ENCODE measurements around the gene LRBA. TPM values are rescaled to one million over a fixed set of nuclear protein-coding genes. Genes with fewer than 3 reads are reported as not detected.
A peak's percentile ranks its signal among the peaks of the same experiment; 100 is the strongest.

LRBA gene
- total RNA-seq, 1 donor from 2014 or later, result 46.2 TPM

DNA sequence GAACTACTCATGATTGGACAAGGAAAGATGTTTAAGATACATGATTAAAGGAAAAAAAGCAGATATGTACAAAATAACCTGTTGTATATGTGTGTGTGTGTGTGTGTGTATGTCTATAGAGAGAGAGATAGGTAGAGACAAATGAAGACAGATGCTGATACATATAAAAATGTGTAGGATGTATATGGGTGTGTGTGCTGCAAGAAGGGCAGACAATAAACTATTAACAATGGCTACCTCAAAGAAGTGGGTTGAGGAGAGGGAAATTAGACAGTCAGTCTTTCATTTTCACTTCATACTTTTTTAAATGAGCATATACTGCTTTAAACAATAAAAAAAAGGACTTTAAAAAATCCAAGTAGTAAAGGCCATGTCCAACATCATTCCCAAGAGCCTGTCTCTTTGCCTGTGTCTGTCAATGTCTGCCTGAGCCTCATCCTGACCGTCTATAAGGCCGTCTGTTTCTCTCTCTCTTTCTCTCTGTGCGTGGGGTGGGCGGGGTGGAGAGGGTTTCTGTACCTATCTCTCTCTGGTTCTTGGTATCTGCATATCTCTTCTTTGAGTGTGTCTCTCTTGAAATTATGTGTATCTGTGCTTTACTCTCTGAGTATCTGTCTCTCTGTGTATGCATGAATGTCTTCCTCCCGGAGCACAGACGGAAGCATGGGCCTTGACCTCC is 62.8 kb downstream of the LRBA start:
- H3K9me3 ChIP-seq, result no peaks in the 10 kb centered on the region

GRCh38 chr4:150950657-150951288 is 64.3 kb downstream of the LRBA start:
- intact Hi-C loops (cut with DNase I), result no loop called here
- peaks cover 14% of the 10 kb centered on the region for H3K4me1 ChIP-seq
- H3K4me3 ChIP-seq, result no peak overlapping the region
- H3K27ac ChIP-seq, result no peak overlapping the region
- no peaks in the 10 kb centered on the region for H3K36me3 ChIP-seq
- no peaks in the 10 kb centered on the region for H3K9me3 ChIP-seq
- DNase-seq (no peak), ATAC-seq (peak in 1 of 2 donors; percentile 50)
- no peak for TF ChIP-seq CTCF (IDR thresholded peaks at IDR 0.05)
- H3K27me3 ChIP-seq (ENCODE audit: low read depth), result no peaks in the 10 kb centered on the region

More for the DNA sequence above, 62.8 kb downstream of the LRBA start:
- intact Hi-C loops (cut with DNase I), result no loop called here
- Histone ChIP-seq H3K4me1 (peaks cover 14% of the 10 kb centered on the region), H3K36me3 (no peaks in the 10 kb centered on the region), H3K27me3 (ENCODE audit: low read depth) (no peaks in the 10 kb centered on the region), H3K27ac (no peak overlapping the region), H3K4me3 (no peak overlapping the region)
- no peak for DNase-seq
- ATAC-seq, result no peak
- TF ChIP-seq CTCF (IDR thresholded peaks at IDR 0.05), result no peak

DNA sequence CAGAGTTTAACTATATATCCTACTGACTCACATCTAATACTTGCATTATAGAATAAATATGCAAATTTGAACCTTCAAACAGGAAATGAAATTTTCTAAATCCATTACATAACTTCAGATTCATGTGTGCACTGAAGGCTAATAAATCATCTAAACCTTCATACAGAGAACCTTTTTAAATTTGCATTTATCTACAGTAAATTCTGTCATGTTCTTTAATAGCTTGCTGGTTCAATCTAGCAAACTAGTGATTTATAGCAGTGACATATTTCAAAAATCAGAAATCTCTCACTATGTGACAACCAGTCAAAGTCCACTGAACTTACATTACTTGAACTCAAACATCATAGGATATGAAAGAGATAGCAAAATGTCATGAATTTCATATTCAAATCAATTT is 65.1 kb downstream of the LRBA start:
- Histone ChIP-seq H3K36me3 (no peaks in the 10 kb centered on the region), H3K4me3 (no peak overlapping the region), H3K27ac (no peak overlapping the region), H3K9me3 (no peaks in the 10 kb centered on the region), H3K27me3 (ENCODE audit: low read depth) (no peaks in the 10 kb centered on the region), H3K4me1 (peaks cover 14% of the 10 kb centered on the region)
- intact Hi-C loops (cut with DNase I), result no loop called here
- no peak for TF ChIP-seq CTCF (IDR thresholded peaks at IDR 0.05)
- DNase-seq, result no peak
- ATAC-seq, result no peak

DNA sequence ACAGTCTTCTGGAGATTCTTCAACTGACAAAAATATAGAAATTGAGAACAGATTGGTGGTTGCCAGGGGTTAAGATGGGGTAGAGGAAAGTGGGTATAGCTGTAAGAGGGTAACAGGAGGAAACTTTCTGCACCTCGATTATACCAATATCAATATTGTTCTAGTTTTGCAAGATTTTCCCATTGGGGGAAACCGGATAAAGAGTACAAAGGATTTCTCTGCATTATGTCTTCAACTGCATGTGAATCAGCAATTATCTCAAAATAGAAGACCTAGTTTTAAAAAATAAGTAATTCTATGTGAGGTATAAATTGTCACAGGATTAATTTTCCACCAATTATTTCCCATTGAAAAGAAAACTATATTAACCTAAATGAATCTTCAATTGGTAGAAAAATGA is 65.7 kb downstream of the LRBA start:
- TF ChIP-seq CTCF (IDR thresholded peaks at IDR 0.05), result no peak
- intact Hi-C loops (cut with DNase I), result no loop called here
- H3K4me3 ChIP-seq, result no peak overlapping the region
- H3K27me3 ChIP-seq (ENCODE audit: low read depth), result no peaks in the 10 kb centered on the region
- H3K36me3 ChIP-seq, result no peaks in the 10 kb centered on the region
- no peak overlapping the region for H3K27ac ChIP-seq
- H3K4me1 ChIP-seq, result peaks cover 14% of the 10 kb centered on the region
- ATAC-seq (no peak), DNase-seq (no peak)
- H3K9me3 ChIP-seq, result no peaks in the 10 kb centered on the region

- ATAC-seq (no peak), DNase-seq (no peak)
- Histone ChIP-seq H3K27me3 (ENCODE audit: low read depth) (no peaks in the 10 kb centered on the region), H3K9me3 (no peaks in the 10 kb centered on the region), H3K4me3 (no peak overlapping the region), H3K36me3 (no peaks in the 10 kb centered on the region), H3K27ac (no peak overlapping the region), H3K4me1 (peaks cover 17% of the 10 kb centered on the region)
- intact Hi-C loops (cut with DNase I), result no loop called here
- no peak for TF ChIP-seq CTCF (IDR thresholded peaks at IDR 0.05)
These were observed 66.4 kb downstream of the LRBA start for GRCh38 chr4:150948710-150949109.

Measured in lower lobe of right lung (tissue), 2 donors.